Measurements from ENCODE around the gene LMBR1. TPM values are rescaled to one million over a fixed set of nuclear protein-coding genes. Genes with fewer than 3 reads are reported as not detected.
A peak's percentile ranks its signal among the peaks of the same experiment; 100 is the strongest.
"Not testable (repeated sequence)": the region's sequence is repeated elsewhere in the genome, so short reads cannot be mapped to it uniquely, and the experiment has no call there.

The LMBR1 gene
- 10 to 100 TPM; 79.1 to 94.8 (median 83.8) TPM for total RNA-seq
- total RNA-seq (2013) = 45.4 TPM
- total RNA-seq = 41.4 to 121 (median 74.1) reads per million in 29 experiments

- H3K4me3 Mint-ChIP-seq = peak within 1 kb of the TSS; percentile 88 to 94 (median 89)
- Histone ChIP-seq H3K9me3 (no peaks in the 10 kb centered on the region), H3K27ac (ENCODE audit: low read length) (peak within 1 kb of the TSS; percentile 79), H3K4me3 (ENCODE audit: control insufficient read depth in 1 of 2, extremely low read depth in 1 of 2, low read length in 1 of 2) (peak within 1 kb of the TSS; percentile 81 to 90), H3K4me1 (ENCODE audit: control insufficient read depth in 1 of 2, extremely low read depth in 1 of 2, insufficient read depth in 2 of 2, low read length in 2 of 2) (peaks cover 3 to 21% of the 10 kb centered on the region in 2 experiments), H3K36me3 (ENCODE audit: control insufficient read depth in 2 of 2, extremely low read depth in 1 of 2, insufficient read depth in 1 of 2, low read length in 1 of 2) (no peaks in the 10 kb centered on the region), H3K27me3 (replicated peaks in 1 of 2; ENCODE audit: control insufficient read depth in 2 of 2, extremely low read depth in 1 of 2, insufficient read depth in 2 of 2, low read length in 1 of 2) (no peaks in the 10 kb centered on the region)
- H3K27ac Mint-ChIP-seq = peak within 1 kb of the TSS; percentile 76 to 86
- CTCF ChIA-PET = interaction anchor here (0.6 to 1.9 kb wide), 9 partner anchors 11 to 454 kb away, joined by 3 to 16 read pairs (median 5); partner anchors contain the start of gene NOM1 (in 1 of the 2)
- peaks cover 41 to 51% (median 44%) of the 10 kb centered on the region in 3 donors for H3K4me1 Mint-ChIP-seq
- ATAC-seq (replicated peaks in 1 of 4) = peak; percentile 85 to 89 (median 85)
- peak; percentile 82 to 97 (median 93) for DNase-seq
- POLR2A ChIA-PET = interaction anchor here (0.5 to 1.5 kb wide), 5 partner anchors 30 to 58 kb away, joined by 3 to 7 read pairs (median 3); partner anchors contain the start of gene NOM1 (in 1 of the 2)
- 0% methylated on average over 64 of the region's 97 CpGs for WGBS (ENCODE audit: insufficient coverage)
- H3K9me3 Mint-ChIP-seq = no peaks in the 10 kb centered on the region
- H3K36me3 Mint-ChIP-seq = no peaks in the 10 kb centered on the region
- H3K27me3 Mint-ChIP-seq = no peaks in the 10 kb centered on the region
Observed at GRCh38 chr7:156892821-156893706, at the start of gene LMBR1. Gene LMBR1 (minus strand): TSS chr7:156893183. CDS start chr7:156892993, 190 bp downstream.

- Histone ChIP-seq H3K36me3 (ENCODE audit: control insufficient read depth in 2 of 2, extremely low read depth in 1 of 2, insufficient read depth in 1 of 2, low read length in 1 of 2) (no peaks in the 10 kb centered on the region), H3K27ac (ENCODE audit: low read length) (no peak overlapping the region), H3K9me3 (no peaks in the 10 kb centered on the region), H3K4me1 (ENCODE audit: control insufficient read depth in 1 of 2, extremely low read depth in 1 of 2, insufficient read depth in 2 of 2, low read length in 2 of 2) (peaks cover 0 to 6% of the 10 kb centered on the region in 2 experiments), H3K27me3 (replicated peaks in 1 of 2; ENCODE audit: control insufficient read depth in 2 of 2, extremely low read depth in 1 of 2, insufficient read depth in 2 of 2, low read length in 1 of 2) (peaks cover under 1 to 49% of the 10 kb centered on the region in 2 experiments), H3K4me3 (ENCODE audit: control insufficient read depth in 1 of 2, extremely low read depth in 1 of 2, low read length in 1 of 2) (no peak overlapping the region)
- 52% methylated on average over 19 of the region's 24 CpGs for WGBS (ENCODE audit: insufficient coverage)
- POLR2A ChIA-PET = interaction anchor here in 1 of 2 donors (0.6 kb wide), 1 partner anchor 50 kb away, joined by 3 read pairs; the partner anchor contains the start of gene LMBR1
- ATAC-seq (replicated peaks in 1 of 4) (peak; percentile 27 to 57 (median 39)), DNase-seq (no peak)
- CTCF ChIA-PET = no interaction called here
- H3K4me3 Mint-ChIP-seq = peak overlapping the region in 2 of 3 donors; percentile 17 to 36
- H3K4me1 Mint-ChIP-seq = peaks cover 1 to 5% (median 2%) of the 10 kb centered on the region in 3 donors
- no peaks in the 10 kb centered on the region for H3K9me3 Mint-ChIP-seq
- no peak overlapping the region for H3K27ac Mint-ChIP-seq
- H3K27me3 Mint-ChIP-seq = peaks cover 24 to 36% of the 10 kb centered on the region in 2 donors
- no peaks in the 10 kb centered on the region for H3K36me3 Mint-ChIP-seq
Observed at GRCh38 chr7:156942708-156943090, 49.7 kb upstream of the LMBR1 start.

- peak overlapping the region in 1 of 3 donors; percentile 35 for H3K4me3 Mint-ChIP-seq
- H3K36me3 Mint-ChIP-seq = no peaks in the 10 kb centered on the region
- no peaks in the 10 kb centered on the region for H3K9me3 ChIP-seq
- H3K27me3 ChIP-seq (replicated peaks in 1 of 2; ENCODE audit: control insufficient read depth in 2 of 2, extremely low read depth in 1 of 2, insufficient read depth in 2 of 2, low read length in 1 of 2) = peaks cover 0 to 48% of the 10 kb centered on the region in 2 experiments
- no peaks in the 10 kb centered on the region for H3K9me3 Mint-ChIP-seq
- H3K4me1 Mint-ChIP-seq = peaks cover 1 to 5% (median 2%) of the 10 kb centered on the region in 3 donors
- CTCF ChIA-PET = no interaction called here
- POLR2A ChIA-PET = no interaction called here
- peaks cover 29 to 36% of the 10 kb centered on the region in 2 donors for H3K27me3 Mint-ChIP-seq
- H3K4me3 ChIP-seq (ENCODE audit: control insufficient read depth in 1 of 2, extremely low read depth in 1 of 2, low read length in 1 of 2) = no peak overlapping the region
- no peak for DNase-seq
- no peaks in the 10 kb centered on the region for H3K36me3 ChIP-seq (ENCODE audit: control insufficient read depth in 2 of 2, extremely low read depth in 1 of 2, insufficient read depth in 1 of 2, low read length in 1 of 2)
- no peak overlapping the region for H3K27ac ChIP-seq (ENCODE audit: low read length)
- ATAC-seq (replicated peaks in 1 of 4) = no peak
- no peak overlapping the region for H3K27ac Mint-ChIP-seq
- peaks cover 0 to 6% of the 10 kb centered on the region in 2 experiments for H3K4me1 ChIP-seq (ENCODE audit: control insufficient read depth in 1 of 2, extremely low read depth in 1 of 2, insufficient read depth in 2 of 2, low read length in 2 of 2)
- WGBS (ENCODE audit: insufficient coverage) = 96% methylated on average over 86 of the region's 92 CpGs
Observed at GRCh38 chr7:156941393-156942182, 48.6 kb upstream of the LMBR1 start.

GRCh38 chr7:156940421-156941122 lies 47.6 kb upstream of the LMBR1 start:
- 96% methylated on average over 37 of the region's 57 CpGs for WGBS (ENCODE audit: insufficient coverage)
- H3K27ac ChIP-seq (ENCODE audit: low read length) = no peak overlapping the region
- H3K27ac Mint-ChIP-seq = no peak overlapping the region
- H3K36me3 Mint-ChIP-seq = no peaks in the 10 kb centered on the region
- no peak overlapping the region for H3K4me3 Mint-ChIP-seq
- no peaks in the 10 kb centered on the region for H3K36me3 ChIP-seq (ENCODE audit: control insufficient read depth in 2 of 2, extremely low read depth in 1 of 2, insufficient read depth in 1 of 2, low read length in 1 of 2)
- H3K27me3 ChIP-seq (replicated peaks in 1 of 2; ENCODE audit: control insufficient read depth in 2 of 2, extremely low read depth in 1 of 2, insufficient read depth in 2 of 2, low read length in 1 of 2) = peaks cover 0 to 55% of the 10 kb centered on the region in 2 experiments
- ATAC-seq (replicated peaks in 1 of 4) = no peak
- H3K4me3 ChIP-seq (ENCODE audit: control insufficient read depth in 1 of 2, extremely low read depth in 1 of 2, low read length in 1 of 2) = no peak overlapping the region
- peaks cover 1 to 5% (median 2%) of the 10 kb centered on the region in 3 donors for H3K4me1 Mint-ChIP-seq
- no peaks in the 10 kb centered on the region for H3K9me3 Mint-ChIP-seq
- ChIA-PET POLR2A (no interaction called here), CTCF (no interaction called here)
- H3K4me1 ChIP-seq (ENCODE audit: control insufficient read depth in 1 of 2, extremely low read depth in 1 of 2, insufficient read depth in 2 of 2, low read length in 2 of 2) = peaks cover 0 to 6% of the 10 kb centered on the region in 2 experiments
- peaks cover 29 to 36% of the 10 kb centered on the region in 2 donors for H3K27me3 Mint-ChIP-seq
- no peak for DNase-seq
- H3K9me3 ChIP-seq = no peaks in the 10 kb centered on the region

GRCh38 chr7:156936766-156937165 lies 43.8 kb upstream of the LMBR1 start:
- H3K27ac ChIP-seq (ENCODE audit: low read length); H3K36me3 ChIP-seq (ENCODE audit: control insufficient read depth in 2 of 2, extremely low read depth in 1 of 2, insufficient read depth in 1 of 2, low read length in 1 of 2); H3K9me3 ChIP-seq; H3K4me3 Mint-ChIP-seq; H3K4me1 Mint-ChIP-seq; POLR2A ChIA-PET; H3K36me3 Mint-ChIP-seq; H3K9me3 Mint-ChIP-seq; H3K27ac Mint-ChIP-seq; ATAC-seq (replicated peaks in 1 of 4); H3K4me3 ChIP-seq (ENCODE audit: control insufficient read depth in 1 of 2, extremely low read depth in 1 of 2, low read length in 1 of 2); DNase-seq; H3K4me1 ChIP-seq (ENCODE audit: control insufficient read depth in 1 of 2, extremely low read depth in 1 of 2, insufficient read depth in 2 of 2, low read length in 2 of 2): not testable (repeated sequence)
- WGBS (ENCODE audit: insufficient coverage) = 100% methylated on average over 1 of the region's 3 CpGs
- H3K27me3 Mint-ChIP-seq = peaks cover 12 to 22% of the 10 kb centered on the region in 2 donors
- CTCF ChIA-PET = interaction anchor here in 1 of 2 donors (0.7 kb wide), 1 partner anchor 20 kb away, joined by 6 read pairs; no protein-coding TSS in a partner anchor
- peaks cover 2 to 34% of the 10 kb centered on the region in 2 experiments for H3K27me3 ChIP-seq (replicated peaks in 1 of 2; ENCODE audit: control insufficient read depth in 2 of 2, extremely low read depth in 1 of 2, insufficient read depth in 2 of 2, low read length in 1 of 2)

All from T-cell (primary cell).